Gastrocnemius medialis (tissue), 4 donors: ENCODE measurements around the gene SPRED2. TPM values are rescaled to one million over a fixed set of nuclear protein-coding genes. Genes with fewer than 3 reads are reported as not detected.
A peak's percentile ranks its signal among the peaks of the same experiment; 100 is the strongest.

Experiments
- ATAC-seq, 2 donors: fragments of 150-250 bp; one replicate each; pipeline ENCODE4 v1.9.1; 2016
- DNase-seq, 2 donors: peaks; one replicate each; pipeline ENCODE4 v3.0.0-alpha.2; 2019
- H3K27ac ChIP-seq, 4 donors: fragments of 200-600 bp; sonication (generic); 1 replicate in 1 of 4; 2 replicates in 3 of 4; pipeline ENCODE4 v1.5.1; 2016 to 2018; ENCODE audit warnings: mild to moderate bottlenecking in 2 of 4, moderate library complexity in 1 of 4
- H3K27me3 ChIP-seq, 3 donors: fragments of 200-600 bp; sonication (generic) in 2 of 3; 1 replicate in 1 of 3; 2 replicates in 2 of 3; pipeline versions ENCODE4 v1.5.1 to v1.6.0; 2016 to 2019; ENCODE audit warnings: mild to moderate bottlenecking in 1 of 3, moderate library complexity in 1 of 3
- H3K36me3 ChIP-seq, 2 donors: fragments of 200-600 bp; sonication (generic) in 1 of 2; one replicate each; pipeline ENCODE4 v1.5.1; 2017 to 2018
- H3K4me1 ChIP-seq, 2 donors: fragments of 200-600 bp; sonication (generic) in 1 of 2; one replicate each; pipeline ENCODE4 v1.5.1; 2016 to 2017; ENCODE audit warnings: mild to moderate bottlenecking in 2 of 2
- H3K4me3 ChIP-seq, 4 donors: fragments of 200-600 bp; sonication (generic) in 3 of 4; 1 replicate in 1 of 4; 2 replicates in 3 of 4; pipeline ENCODE4 v1.5.1; 2016 to 2019; ENCODE audit warnings: mild to moderate bottlenecking in 2 of 4
- H3K9me3 ChIP-seq, 3 donors: fragments of 200-600 bp; sonication (generic) in 2 of 3; 1 replicate in 1 of 3; 2 replicates in 2 of 3; pipeline ENCODE4 v1.5.1; 2016 to 2019
- POLR2A ChIP-seq, 2 donors: fragments of 450-650 bp; IDR thresholded peaks; one replicate each; pipeline ENCODE4 v1.6.1; 2017; ENCODE audit warnings: antibody characterized with exemption in 2 of 2, mild to moderate bottlenecking in 2 of 2, moderate library complexity in 2 of 2
- in situ Hi-C, 4 donors: fragments of 200-750 bp; cut with MboI; loops; one replicate each; pipeline versions ENCODE4 v1.15.0 to v1.8.0; 2017; ENCODE audit warnings: low sequenced_read_pairs in 4 of 4
- intact Hi-C: fragments of 100-400 bp; cut with DNase I; formaldehyde crosslinking; loops from one replicate; pipeline ENCODE4 v1.15.1; 2023; ENCODE audit warnings: low total_unique reads
- total RNA-seq, 4 donors: library from RNA; depleted of rRNA; stranded (reverse); fragments of >200 nt; gene quantifications; one replicate each; pipeline versions ENCODE4 v1.1.0 to v1.2.3, GENCODE V29; 2016
- TF ChIP-seq, protein P1 (sequence below), 5 experiments: fragments of 450-650 bp in 3 of 5; fragments of 200-600 bp in 2 of 5; sonication (generic) in 2 of 5; IDR thresholded peaks in 4 of 5; conservative IDR thresholded peaks in 1 of 5; 1 replicate in 4 of 5; 2 replicates in 1 of 5; pipeline ENCODE4 v1.5.1; 2016 to 2019; ENCODE audit warnings: antibody characterized with exemption in 5 of 5, mild to moderate bottlenecking in 3 of 5, moderate library complexity in 3 of 5

SPRED2 gene
- total RNA-seq, 4 donors from 2014 or later, result 4.1 to 12.5 (median 7.4) TPM

DNA sequence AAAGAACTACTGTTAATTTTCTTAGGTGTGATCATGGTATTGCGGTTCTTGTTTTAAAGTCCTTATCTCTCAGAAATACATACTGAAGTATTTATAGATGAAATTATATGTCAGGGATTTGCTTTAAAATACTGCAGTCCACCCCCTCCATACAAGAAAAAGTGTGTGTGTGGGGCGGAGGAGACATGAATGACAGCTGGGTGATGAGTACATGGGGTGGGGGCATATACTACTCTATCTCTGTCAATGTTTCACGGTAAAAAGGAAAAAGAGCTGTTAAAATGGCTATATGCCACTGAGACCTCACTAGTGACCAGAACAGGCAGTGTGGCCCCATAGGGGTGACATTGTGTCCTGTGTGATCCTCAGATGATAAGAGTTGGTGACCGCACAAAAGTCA, 54.1 kb downstream of the SPRED2 start:
- TF ChIP-seq POLR2A (IDR thresholded peaks at IDR 0.05), result no peak
- TF ChIP-seq, protein P1, sequence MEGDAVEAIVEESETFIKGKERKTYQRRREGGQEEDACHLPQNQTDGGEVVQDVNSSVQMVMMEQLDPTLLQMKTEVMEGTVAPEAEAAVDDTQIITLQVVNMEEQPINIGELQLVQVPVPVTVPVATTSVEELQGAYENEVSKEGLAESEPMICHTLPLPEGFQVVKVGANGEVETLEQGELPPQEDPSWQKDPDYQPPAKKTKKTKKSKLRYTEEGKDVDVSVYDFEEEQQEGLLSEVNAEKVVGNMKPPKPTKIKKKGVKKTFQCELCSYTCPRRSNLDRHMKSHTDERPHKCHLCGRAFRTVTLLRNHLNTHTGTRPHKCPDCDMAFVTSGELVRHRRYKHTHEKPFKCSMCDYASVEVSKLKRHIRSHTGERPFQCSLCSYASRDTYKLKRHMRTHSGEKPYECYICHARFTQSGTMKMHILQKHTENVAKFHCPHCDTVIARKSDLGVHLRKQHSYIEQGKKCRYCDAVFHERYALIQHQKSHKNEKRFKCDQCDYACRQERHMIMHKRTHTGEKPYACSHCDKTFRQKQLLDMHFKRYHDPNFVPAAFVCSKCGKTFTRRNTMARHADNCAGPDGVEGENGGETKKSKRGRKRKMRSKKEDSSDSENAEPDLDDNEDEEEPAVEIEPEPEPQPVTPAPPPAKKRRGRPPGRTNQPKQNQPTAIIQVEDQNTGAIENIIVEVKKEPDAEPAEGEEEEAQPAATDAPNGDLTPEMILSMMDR (IDR thresholded peaks at IDR 0.05 in 4 of 5, conservative IDR thresholded peaks at IDR 0.05 in 1 of 5), result no peak
- ATAC-seq (no peak), DNase-seq (no peak)
- in situ Hi-C loops, result no loop called here
- H3K4me1 ChIP-seq, result peaks cover 28 to 45% of the 10 kb centered on the region in 2 donors
- H3K27ac ChIP-seq, result peak overlapping the region in 2 of 4 donors; percentile 16 to 42
- H3K9me3 ChIP-seq, result no peaks in the 10 kb centered on the region
- no peaks in the 10 kb centered on the region for H3K27me3 ChIP-seq
- intact Hi-C loops, result no loop called here
- H3K36me3 ChIP-seq, result no peaks in the 10 kb centered on the region
- no peak overlapping the region for H3K4me3 ChIP-seq

DNA sequence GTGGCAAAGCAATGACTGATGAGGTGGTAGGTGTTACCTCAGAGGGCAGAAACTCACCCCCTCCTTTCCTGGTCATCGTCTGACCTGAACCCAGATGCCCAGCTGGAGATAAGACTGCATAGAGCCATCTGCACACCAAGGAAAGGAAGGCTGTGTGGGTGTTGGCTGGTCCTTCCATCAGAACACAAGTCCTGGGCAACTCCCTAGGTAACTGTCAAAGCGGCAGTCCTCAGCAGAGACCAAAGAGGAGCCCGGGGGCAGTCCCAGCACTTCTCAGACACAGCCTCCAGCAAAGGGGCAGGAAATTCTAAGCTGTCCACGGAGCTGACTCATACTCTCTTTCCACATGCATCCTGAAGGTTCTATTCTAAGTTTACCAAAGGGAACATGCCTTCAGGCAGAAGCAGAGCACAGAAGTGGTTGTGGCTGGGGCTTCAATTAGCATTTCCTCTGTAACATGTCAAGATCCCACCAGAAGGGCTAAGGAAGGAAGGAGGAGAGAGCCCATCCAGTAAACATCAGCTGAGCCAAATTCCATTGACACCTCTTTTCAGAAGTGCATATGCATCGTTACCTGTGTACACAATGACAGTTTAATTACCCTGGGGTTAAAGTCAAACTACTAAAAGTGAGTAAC, 54.7 kb downstream of the SPRED2 start:
- Histone ChIP-seq H3K4me1 (peaks cover 22 to 39% of the 10 kb centered on the region in 2 donors), H3K36me3 (no peaks in the 10 kb centered on the region)

DNA sequence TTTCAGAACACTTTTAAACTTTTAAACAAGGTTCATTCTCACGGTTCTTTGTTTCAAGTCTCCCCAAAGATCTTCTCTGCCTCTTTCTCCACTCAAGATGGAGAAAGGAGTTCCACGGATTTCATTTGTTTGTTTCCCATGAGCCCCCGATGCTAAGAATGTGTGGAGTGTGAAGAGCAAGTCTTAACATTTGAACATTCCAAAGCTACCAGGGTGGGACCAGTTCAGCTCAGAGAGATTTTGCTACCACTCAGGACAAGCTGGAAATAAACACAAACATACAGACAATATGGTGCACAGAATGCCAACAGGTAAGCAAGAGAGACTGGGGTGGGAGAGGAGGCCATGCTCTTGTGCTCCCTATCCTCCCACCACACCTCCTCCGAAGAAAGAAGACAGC, 56.7 kb downstream of the SPRED2 start:
- TF ChIP-seq, protein P1 (IDR thresholded peaks at IDR 0.05 in 4 of 5, conservative IDR thresholded peaks at IDR 0.05 in 1 of 5), result no peak
- no peak for TF ChIP-seq POLR2A (IDR thresholded peaks at IDR 0.05)
- Histone ChIP-seq H3K4me1 (peaks cover 14 to 34% of the 10 kb centered on the region in 2 donors), H3K36me3 (no peaks in the 10 kb centered on the region), H3K27me3 (no peaks in the 10 kb centered on the region), H3K9me3 (no peaks in the 10 kb centered on the region), H3K4me3 (no peak overlapping the region), H3K27ac (no peak overlapping the region)
- in situ Hi-C loops, result no loop called here
- DNase-seq (no peak), ATAC-seq (no peak)
- intact Hi-C loops, result no loop called here

More for the DNA sequence above, 54.7 kb downstream of the SPRED2 start:
- peak; percentile 66 to 82 for ATAC-seq
- H3K27me3 ChIP-seq, result no peaks in the 10 kb centered on the region
- no peaks in the 10 kb centered on the region for H3K9me3 ChIP-seq
- no peak for DNase-seq
- TF ChIP-seq, protein P1 (IDR thresholded peaks at IDR 0.05 in 4 of 5, conservative IDR thresholded peaks at IDR 0.05 in 1 of 5), result no peak
- no peak for TF ChIP-seq POLR2A (IDR thresholded peaks at IDR 0.05)
- peak overlapping the region in 2 of 4 donors; percentile 16 to 42 for H3K27ac ChIP-seq
- intact Hi-C loops (no loop called here), in situ Hi-C loops (no loop called here)
- H3K4me3 ChIP-seq, result no peak overlapping the region

DNA sequence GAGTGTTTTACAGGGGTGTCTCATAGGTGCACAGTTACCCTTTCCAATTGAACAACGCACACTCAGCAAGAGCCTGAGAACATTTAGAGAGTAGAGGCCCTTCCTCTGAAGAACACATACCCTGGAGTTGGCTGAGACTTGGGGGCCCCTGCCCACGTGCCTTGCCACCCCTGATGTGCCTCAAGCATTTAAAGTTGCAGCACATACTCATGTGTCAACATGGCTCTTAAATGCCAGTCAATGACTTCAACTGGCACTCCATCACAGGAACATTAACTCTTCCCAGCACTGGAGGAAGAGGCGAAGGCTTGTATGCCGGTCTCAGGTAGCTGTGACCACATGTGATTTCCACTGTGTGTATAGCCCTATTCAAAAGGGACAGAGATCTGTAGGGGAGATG, 57.4 kb downstream of the SPRED2 start:
- DNase-seq, result no peak
- H3K36me3 ChIP-seq, result no peaks in the 10 kb centered on the region
- peaks cover 19 to 36% of the 10 kb centered on the region in 2 donors for H3K4me1 ChIP-seq
- no peaks in the 10 kb centered on the region for H3K9me3 ChIP-seq
- H3K27ac ChIP-seq, result no peak overlapping the region
- H3K27me3 ChIP-seq, result no peaks in the 10 kb centered on the region
- no peak for ATAC-seq
- no peak overlapping the region for H3K4me3 ChIP-seq
- intact Hi-C loops (loop anchor here (5.0 kb wide), 1 partner anchor 57 kb away; the partner anchor contains the start of gene SPRED2), in situ Hi-C loops (no loop called here)
- TF ChIP-seq, protein P1 (IDR thresholded peaks at IDR 0.05 in 4 of 5, conservative IDR thresholded peaks at IDR 0.05 in 1 of 5), result no peak
- no peak for TF ChIP-seq POLR2A (IDR thresholded peaks at IDR 0.05)
